EL (cell line): ENCODE measurements around the gene CYP4V2.
A peak's percentile ranks its signal among the peaks of the same experiment; 100 is the strongest.
"Not testable (repeated sequence)": the region's sequence is repeated elsewhere in the genome, so short reads cannot be mapped to it uniquely, and the experiment has no call there.

ENCODE experiments used
- DNase-seq: peaks from one replicate; pipeline ENCODE4 v3.0.0-alpha.2; 2016

CYP4V2 gene

GRCh38 chr4:186240452-186240847 lies 49.1 kb downstream of the CYP4V2 start:
- no peak for DNase-seq

- no peak for DNase-seq
Observed at GRCh38 chr4:186240848-186241491, 49.6 kb downstream of the CYP4V2 start.

- no peak for DNase-seq
Observed at GRCh38 chr4:186241616-186242015, 50.2 kb downstream of the CYP4V2 start.

- DNase-seq: not testable (repeated sequence)
Observed at GRCh38 chr4:186242031-186242430, 50.7 kb downstream of the CYP4V2 start.

- no peak for DNase-seq
Observed at GRCh38 chr4:186243331-186243730, 52.0 kb downstream of the CYP4V2 start.

- no peak for DNase-seq
Observed at GRCh38 chr4:186244835-186245234, 53.5 kb downstream of the CYP4V2 start.

- DNase-seq: not testable (repeated sequence)
Observed at GRCh38 chr4:186247062-186247752, 55.8 kb downstream of the CYP4V2 start.

GRCh38 chr4:186248643-186249042 lies 57.3 kb downstream of the CYP4V2 start:
- no peak for DNase-seq

GRCh38 chr4:186249785-186250754 lies 58.7 kb downstream of the CYP4V2 start:
- DNase-seq: peak; percentile 27

GRCh38 chr4:186250760-186251159 lies 59.4 kb downstream of the CYP4V2 start:
- DNase-seq: no peak

GRCh38 chr4:186255122-186255521 lies 63.8 kb downstream of the CYP4V2 start:
- DNase-seq: no peak

- no peak for DNase-seq
Observed at GRCh38 chr4:186258216-186258811, 66.9 kb downstream of the CYP4V2 start.

GRCh38 chr4:186260117-186260503 lies 68.7 kb downstream of the CYP4V2 start:
- no peak for DNase-seq
